Right lobe of liver (tissue), 4 donors: ENCODE data around the gene ARL5B.

ENCODE experiments used
- POLR2A ChIP-seq: fragments of 450-650 bp; IDR thresholded peaks from one replicate; pipeline ENCODE4 v1.6.1; 2017; ENCODE audit warnings: antibody characterized with exemption, mild to moderate bottlenecking
- TF ChIP-seq, protein P1 (sequence below), 4 donors: fragments of 200-600 bp in 3 of 4; fragments of 450-650 bp in 1 of 4; IDR thresholded peaks; one replicate each; pipeline versions ENCODE4 v1.5.1 to v1.8.0; 2016 to 2022; ENCODE audit warnings: antibody characterized with exemption in 4 of 4, mild to moderate bottlenecking in 2 of 4
- donor health status: DM: no; HTN: no; CAD: no.
- donor health status: DM: no; HTN: no; CAD: no.
- donor health status: DM: no; HTN: yes; CAD: no.

GRCh38 chr10:18681971-18682411, 22.8 kb downstream of the ARL5B start:
- TF ChIP-seq, protein P1, sequence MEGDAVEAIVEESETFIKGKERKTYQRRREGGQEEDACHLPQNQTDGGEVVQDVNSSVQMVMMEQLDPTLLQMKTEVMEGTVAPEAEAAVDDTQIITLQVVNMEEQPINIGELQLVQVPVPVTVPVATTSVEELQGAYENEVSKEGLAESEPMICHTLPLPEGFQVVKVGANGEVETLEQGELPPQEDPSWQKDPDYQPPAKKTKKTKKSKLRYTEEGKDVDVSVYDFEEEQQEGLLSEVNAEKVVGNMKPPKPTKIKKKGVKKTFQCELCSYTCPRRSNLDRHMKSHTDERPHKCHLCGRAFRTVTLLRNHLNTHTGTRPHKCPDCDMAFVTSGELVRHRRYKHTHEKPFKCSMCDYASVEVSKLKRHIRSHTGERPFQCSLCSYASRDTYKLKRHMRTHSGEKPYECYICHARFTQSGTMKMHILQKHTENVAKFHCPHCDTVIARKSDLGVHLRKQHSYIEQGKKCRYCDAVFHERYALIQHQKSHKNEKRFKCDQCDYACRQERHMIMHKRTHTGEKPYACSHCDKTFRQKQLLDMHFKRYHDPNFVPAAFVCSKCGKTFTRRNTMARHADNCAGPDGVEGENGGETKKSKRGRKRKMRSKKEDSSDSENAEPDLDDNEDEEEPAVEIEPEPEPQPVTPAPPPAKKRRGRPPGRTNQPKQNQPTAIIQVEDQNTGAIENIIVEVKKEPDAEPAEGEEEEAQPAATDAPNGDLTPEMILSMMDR (IDR thresholded peaks at IDR 0.05) = no peak
- TF ChIP-seq POLR2A = no peak
